Measurements from ENCODE around the gene SLC35F1.
A peak's percentile ranks its signal among the peaks of the same experiment; 100 is the strongest.
"Not testable (repeated sequence)": the region's sequence is repeated elsewhere in the genome, so short reads cannot be mapped to it uniquely, and the experiment has no call there.

Gene SLC35F1

GRCh38 chr6:117906958-117907600 is at the start of gene SLC35F1:
Gene SLC35F1 (plus strand): TSS chr6:117907264.
- peak; percentile 38 for DNase-seq

DNA sequence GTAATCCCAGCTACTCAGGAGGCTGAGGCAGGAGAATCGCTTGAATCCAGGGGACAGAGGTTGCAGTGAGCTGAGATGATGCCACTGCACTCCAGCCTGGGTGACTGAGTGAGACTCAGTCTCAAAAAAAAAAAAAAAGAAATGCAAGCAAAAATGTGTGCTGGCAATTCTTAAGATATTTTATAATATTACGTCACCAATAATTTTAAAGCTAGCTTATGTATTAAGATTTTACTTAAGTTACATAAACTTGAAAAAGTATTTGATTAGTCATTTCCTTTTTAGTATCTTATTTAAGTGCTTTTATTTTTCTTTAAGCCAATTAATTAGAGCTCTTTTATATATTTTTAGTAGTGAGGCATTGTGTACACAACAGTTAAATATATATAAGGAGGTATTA is 48.5 kb upstream of the SLC35F1 start:
- DNase-seq = not testable (repeated sequence)

- no peak for DNase-seq
Observed at GRCh38 chr6:117861545-117861944, 45.5 kb upstream of the SLC35F1 start.

GRCh38 chr6:117866561-117866960 is 40.5 kb upstream of the SLC35F1 start:
- no peak for DNase-seq

DNA sequence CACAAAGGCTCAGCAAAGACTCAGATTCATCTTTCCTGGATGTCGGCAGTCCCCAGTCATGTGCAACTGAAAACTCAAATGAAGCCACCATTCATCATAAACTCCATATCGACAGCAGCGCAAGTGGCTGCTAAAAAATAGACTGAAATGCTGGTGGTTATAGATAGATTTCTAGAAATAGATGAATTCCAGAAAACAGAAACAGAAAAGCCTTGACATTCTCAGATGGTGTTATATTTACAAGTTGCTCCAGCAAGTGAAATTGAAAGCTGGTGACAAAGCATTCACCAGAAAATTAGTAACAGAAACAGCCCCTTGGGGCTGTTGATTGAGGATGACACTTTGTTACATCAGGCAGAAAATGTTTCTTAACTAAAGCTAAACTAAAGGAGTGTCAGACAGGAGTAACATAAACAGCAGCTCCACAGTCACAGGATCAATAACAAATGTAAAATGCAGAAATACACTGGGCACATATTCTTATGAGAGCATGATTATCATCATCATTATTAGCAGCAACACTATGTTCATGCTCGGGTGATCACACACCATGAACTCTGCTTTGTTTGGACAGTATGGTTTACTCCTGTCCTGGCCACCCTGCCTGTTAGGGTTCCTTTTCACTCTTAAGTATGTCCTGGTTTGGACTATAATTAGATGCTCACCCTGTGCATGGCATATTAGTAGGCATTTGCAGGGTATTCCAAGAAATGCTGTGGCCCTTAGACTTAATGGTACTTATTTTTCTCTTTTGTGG is 36.4 kb upstream of the SLC35F1 start:
- no peak for DNase-seq

- no peak for DNase-seq
Observed at GRCh38 chr6:117880824-117881223, 26.2 kb upstream of the SLC35F1 start.

DNA sequence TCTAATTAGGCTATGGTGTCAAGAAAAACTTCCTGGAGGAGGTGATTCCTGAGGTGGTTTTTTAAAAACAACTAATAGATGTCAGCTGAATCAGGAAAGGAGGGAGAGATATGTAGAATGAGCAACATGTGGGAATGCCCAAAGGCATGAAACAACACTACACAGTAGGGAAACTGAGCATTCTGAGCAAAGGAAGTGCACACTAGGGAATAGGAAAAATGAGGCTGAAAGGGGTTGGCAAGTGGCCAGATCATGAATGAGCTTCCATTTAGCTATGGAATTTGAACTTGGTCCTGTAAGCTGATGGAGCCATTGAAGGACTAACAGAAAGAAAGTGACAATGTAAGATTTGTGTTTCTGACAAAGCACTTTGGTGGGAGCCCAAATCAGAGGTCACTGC is 16.9 kb upstream of the SLC35F1 start:
- no peak for DNase-seq

DNA sequence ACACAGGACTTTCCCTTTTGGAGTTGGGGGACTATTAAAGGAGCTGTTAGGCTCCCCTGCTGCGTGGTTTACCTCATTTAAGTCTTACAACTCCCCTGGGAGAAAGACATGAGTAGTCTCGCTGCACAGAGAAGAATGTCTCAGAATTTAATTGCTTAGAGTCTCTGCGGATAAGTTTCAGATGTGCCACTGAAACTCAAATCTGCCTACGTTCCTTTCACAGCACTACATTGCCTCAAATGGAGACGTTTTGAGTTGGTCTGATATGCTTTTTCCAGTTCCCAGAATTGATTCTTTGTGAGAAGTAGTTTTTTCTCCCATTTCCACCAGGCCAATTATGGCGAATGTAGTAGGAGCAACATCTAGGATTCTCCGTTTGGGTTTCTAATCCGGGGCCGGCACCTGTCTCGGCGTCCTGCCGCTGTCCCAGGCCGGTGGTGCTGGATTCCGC is 532 bp upstream of the SLC35F1 start:
- no peak for DNase-seq

- peak; percentile 28 for DNase-seq
Observed at GRCh38 chr6:117907601-117908245, 659 bp downstream of the SLC35F1 start.

GRCh38 chr6:117908246-117909068 is 1.4 kb downstream of the SLC35F1 start:
- DNase-seq = no peak

DNA sequence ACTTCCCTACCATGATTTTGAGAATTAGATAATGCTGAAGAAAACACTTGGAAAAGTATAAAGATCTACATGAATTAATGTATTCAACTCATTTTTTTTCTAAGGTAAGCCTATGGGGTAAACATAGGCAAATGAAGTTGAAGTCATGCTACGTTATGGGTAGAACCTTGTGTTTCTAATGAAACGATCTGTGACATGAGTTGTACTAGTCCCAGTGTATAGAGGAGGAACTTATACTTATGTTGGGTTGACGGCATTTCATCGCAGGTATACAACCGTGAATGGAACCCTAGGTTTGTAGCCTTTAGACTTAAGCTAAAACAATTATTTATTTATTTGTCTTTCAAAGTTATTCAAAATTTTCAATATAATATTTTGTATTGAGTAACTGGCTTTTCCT is 2.6 kb downstream of the SLC35F1 start:
- DNase-seq = no peak

DNA sequence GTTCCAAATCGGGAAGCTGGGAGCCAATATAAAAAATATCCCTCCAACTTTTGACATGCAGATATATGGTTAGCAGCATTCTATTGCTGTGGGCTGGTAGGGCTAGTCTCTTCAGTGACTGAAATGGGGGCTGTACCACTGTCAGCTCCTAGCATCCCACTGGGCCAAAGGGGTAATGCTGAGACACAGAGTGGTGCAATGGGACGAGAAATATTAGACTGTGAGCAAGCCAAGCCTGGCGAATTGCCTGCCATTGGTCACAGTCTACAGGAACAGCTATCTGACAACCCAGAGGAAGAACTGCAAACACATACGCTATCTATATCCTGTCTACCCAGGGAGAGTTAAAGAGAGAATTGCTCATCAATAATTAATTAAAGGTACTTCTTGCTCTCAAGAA is 3.5 kb downstream of the SLC35F1 start:
- no peak for DNase-seq

GRCh38 chr6:117911150-117911549 is 4.1 kb downstream of the SLC35F1 start:
- no peak for DNase-seq

- DNase-seq = no peak
Observed at GRCh38 chr6:117911660-117912059, 4.6 kb downstream of the SLC35F1 start.

GRCh38 chr6:117915846-117916245 is 8.8 kb downstream of the SLC35F1 start:
- no peak for DNase-seq

- no peak for DNase-seq
Observed at GRCh38 chr6:117916483-117916882, 9.4 kb downstream of the SLC35F1 start.

GRCh38 chr6:117917176-117917575 is 10.1 kb downstream of the SLC35F1 start:
- DNase-seq = no peak

- no peak for DNase-seq
Observed at GRCh38 chr6:117918454-117918853, 11.4 kb downstream of the SLC35F1 start.

DNA sequence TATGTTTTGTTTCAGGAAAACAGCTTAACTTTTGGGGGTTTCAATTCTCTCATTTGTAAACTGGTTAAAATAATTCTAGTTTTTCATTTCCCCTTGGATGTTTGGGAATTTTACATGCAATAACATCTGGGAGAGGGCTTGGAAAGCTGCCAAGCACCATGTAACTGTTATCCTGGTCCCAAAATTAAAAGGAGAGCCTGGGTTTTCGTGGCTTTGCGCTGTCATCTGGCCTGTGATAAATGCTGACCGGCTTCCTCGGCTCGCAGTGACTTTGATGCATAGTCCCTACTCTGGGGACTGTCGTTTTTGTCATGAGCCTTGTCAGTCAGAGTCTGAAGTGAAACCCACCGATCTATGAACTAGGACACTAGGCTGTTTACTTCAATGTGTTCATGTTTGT is 12.2 kb downstream of the SLC35F1 start:
- no peak for DNase-seq

GRCh38 chr6:117919775-117920729 is 13.0 kb downstream of the SLC35F1 start:
- DNase-seq = no peak

- DNase-seq = no peak
Observed at GRCh38 chr6:117924690-117925089, 17.6 kb downstream of the SLC35F1 start.

DNA sequence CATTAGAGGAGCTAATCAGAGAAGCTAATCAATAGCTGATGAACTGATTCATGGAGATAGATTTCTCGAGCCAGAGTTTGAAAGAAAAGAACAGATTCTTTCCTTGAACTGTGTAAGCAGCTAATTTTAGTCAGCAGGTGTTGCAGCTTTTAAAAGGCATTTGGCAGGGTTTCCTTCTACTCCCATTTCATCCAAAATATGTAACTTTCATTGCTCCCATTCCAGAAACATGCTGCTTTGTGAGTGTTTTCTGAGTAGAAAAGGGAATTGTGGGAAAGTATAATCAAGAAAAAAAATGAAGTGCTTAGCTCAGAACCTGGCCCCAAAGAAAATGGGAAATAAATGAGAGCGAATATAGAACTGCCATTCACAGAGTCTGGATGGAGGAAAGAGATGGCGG is 20.8 kb downstream of the SLC35F1 start:
- DNase-seq = no peak
